CD4-positive, alpha-beta T cell (primary cell): ENCODE results near the gene NUDT16L1. TPM values are rescaled to one million over a fixed set of nuclear protein-coding genes. Genes with fewer than 3 reads are reported as not detected.

Experiments used
- ATAC-seq: fragments of 200-7000 bp; cut with Tn5 transposase; one replicate; pipeline ENCODE4 v1.10.0; 2022; ENCODE audit warnings: mild to moderate bottlenecking; ENCODE audit not compliant: poor library complexity
- CTCF ChIA-PET: fragments of 350-600 bp; sonication (Branson Sonifier 250); formaldehyde crosslinking; loops from one replicate; lab custom pipeline; 2021; ENCODE audit warnings: antibody characterized with exemption, inconsistent platforms; lab: Charles Lee
- POLR2A ChIA-PET: fragments of 350-600 bp; sonication (Branson Sonifier 250); formaldehyde crosslinking; loops from one replicate; lab custom pipeline; 2021; ENCODE audit warnings: antibody characterized with exemption, inconsistent platforms; lab: Charles Lee
- DNase-seq, 14 experiments: peaks; one replicate each; pipeline ENCODE4 v3.0.0-alpha.2; 2013 to 2020; ENCODE audit warnings: mixed read lengths in 2 of 14
- H3K27ac ChIP-seq, 2 donors: one replicate each; pipeline versions ENCODE4 v1.5.1 to v1.7.0; 2013; ENCODE audit warnings: low read length in 2 of 2, low read depth in 1 of 2, mild to moderate bottlenecking in 1 of 2
- H3K27me3 ChIP-seq, 2 experiments: 1 replicate in 1 of 2; 2 replicates in 1 of 2; pipeline versions ENCODE4 v1.6.1 to v1.7.0; 2013; ENCODE audit warnings: low read length in 2 of 2, control low read depth in 1 of 2, mild to moderate bottlenecking in 1 of 2, moderate library complexity in 1 of 2; ENCODE audit not compliant: insufficient read depth in 2 of 2, control insufficient read depth in 1 of 2
- H3K36me3 ChIP-seq: one replicate; pipeline ENCODE4 v1.6.1; 2013; ENCODE audit warnings: low read length, control low read depth; ENCODE audit not compliant: insufficient read depth
- H3K4me1 ChIP-seq: one replicate; pipeline ENCODE4 v1.6.1; 2013; ENCODE audit warnings: low read length, control low read depth; ENCODE audit not compliant: insufficient read depth
- H3K4me3 ChIP-seq: one replicate; pipeline ENCODE4 v1.5.1; 2013; ENCODE audit warnings: mild to moderate bottlenecking, low read length, moderate library complexity
- H3K9me3 ChIP-seq, 2 experiments: 1 replicate in 1 of 2; 2 replicates in 1 of 2; pipeline versions ENCODE4 v1.6.1 to v1.7.0; 2013; ENCODE audit warnings: low read length in 2 of 2, mild to moderate bottlenecking in 2 of 2, control low read depth in 1 of 2, moderate library complexity in 1 of 2; ENCODE audit not compliant: control insufficient read depth in 1 of 2, insufficient read depth in 1 of 2
- H3K27ac Mint-ChIP-seq: one replicate; pipeline ENCODE4 v1.8.0; 2020; ENCODE audit warnings: mixed read lengths
- H3K27me3 Mint-ChIP-seq: one replicate; pipeline ENCODE4 v1.8.0; 2021; ENCODE audit warnings: mixed read lengths
- H3K36me3 Mint-ChIP-seq: one replicate; pipeline ENCODE4 v1.8.0; 2021; ENCODE audit warnings: low read depth, mixed read lengths
- H3K4me1 Mint-ChIP-seq: one replicate; pipeline ENCODE4 v1.8.0; 2021; ENCODE audit warnings: low read depth, mixed read lengths
- H3K4me3 Mint-ChIP-seq: one replicate; pipeline ENCODE4 v1.8.0; 2020; ENCODE audit warnings: mild to moderate bottlenecking, mixed read lengths
- H3K9me3 Mint-ChIP-seq: one replicate; pipeline ENCODE4 v1.8.0; 2020; ENCODE audit warnings: mixed read lengths
- CTCF ChIP-seq: fragments of 200-600 bp; IDR thresholded peaks from one replicate; pipeline ENCODE4 v1.8.0; 2022; ENCODE audit warnings: antibody characterized with exemption, mild to moderate bottlenecking
- intact Hi-C, 2 experiments: fragments of 100-400 bp; cut with DNase I in 1 of 2; cut with micrococcal nuclease in 1 of 2; formaldehyde crosslinking; loops; one replicate each; pipeline versions ENCODE4 v1.15.1 to v1.9.0; 2023 to 2025; cut with DNase I, micrococcal nuclease
- total RNA-seq, 174 experiments: library from RNA in 2 of 174; stranded (reverse) in 2 of 174; gene quantifications; one replicate each; pipeline ENCODE4 v1.2.3 and lab custom pipeline; 2021 to 2026

The NUDT16L1 gene
- total RNA-seq, 2 experiments from 2014 or later = 75.2 to 78.9 TPM

- CTCF ChIA-PET = interaction anchor here (0.8 kb wide), 1 partner anchor 27 kb away, joined by 3 read pairs; no protein-coding TSS in a partner anchor
- peaks cover 37% of the 10 kb centered on the region for H3K36me3 ChIP-seq
- peak in 1 of 14 experiments; percentile 18 for DNase-seq
Observed at GRCh38 chr16:4676831-4677230, 16.5 kb upstream of the NUDT16L1 start.

GRCh38 chr16:4677390-4677789 lies 16.0 kb upstream of the NUDT16L1 start:
- Histone ChIP-seq H3K27ac (peak overlapping the region in 1 of 2 donors; percentile 72), H3K4me1 (peaks cover 53% of the 10 kb centered on the region), H3K27me3 (no peaks in the 10 kb centered on the region), H3K9me3 (no peaks in the 10 kb centered on the region), H3K4me3 (no peak overlapping the region), H3K36me3 (peaks cover 35% of the 10 kb centered on the region)
- H3K27ac Mint-ChIP-seq = peak overlapping the region; percentile 99
- TF ChIP-seq CTCF = no peak
- H3K9me3 Mint-ChIP-seq = no peaks in the 10 kb centered on the region
- ChIA-PET POLR2A (interaction anchor here (0.7 to 1.5 kb wide), 5 partner anchors 16 to 61 kb away, joined by 3 to 7 read pairs (median 4); partner anchors contain the start of genes ANKS3, DNAAF8, MGRN1 and NUDT16L1), CTCF (no interaction called here)
- peaks cover 31% of the 10 kb centered on the region for H3K36me3 Mint-ChIP-seq
- no peaks in the 10 kb centered on the region for H3K27me3 Mint-ChIP-seq
- intact Hi-C loops = no loop called here
- ATAC-seq (no peak), DNase-seq (no peak)
- no peak overlapping the region for H3K4me3 Mint-ChIP-seq
- peaks cover 34% of the 10 kb centered on the region for H3K4me1 Mint-ChIP-seq

More at GRCh38 chr16:4676831-4677230, 16.5 kb upstream of the NUDT16L1 start:
- peak overlapping the region; percentile 72 to 82 for H3K27ac ChIP-seq
- peak; percentile 32 for ATAC-seq
- POLR2A ChIA-PET = interaction anchor here (0.7 to 2.1 kb wide), 7 partner anchors 13 to 60 kb away, joined by 3 to 7 read pairs (median 4); partner anchors contain the start of genes ANKS3, DNAAF8, MGRN1 and NUDT16L1
- H3K4me3 ChIP-seq = no peak overlapping the region
- no peaks in the 10 kb centered on the region for H3K27me3 Mint-ChIP-seq
- peaks cover 48% of the 10 kb centered on the region for H3K4me1 ChIP-seq
- H3K4me1 Mint-ChIP-seq = peaks cover 33% of the 10 kb centered on the region
- H3K4me3 Mint-ChIP-seq = peak overlapping the region; percentile 70
- H3K36me3 Mint-ChIP-seq = peaks cover 36% of the 10 kb centered on the region
- intact Hi-C loops = no loop called here
- no peaks in the 10 kb centered on the region for H3K9me3 Mint-ChIP-seq
- no peaks in the 10 kb centered on the region for H3K27me3 ChIP-seq
- H3K9me3 ChIP-seq = no peaks in the 10 kb centered on the region
- H3K27ac Mint-ChIP-seq = peak overlapping the region; percentile 99
- TF ChIP-seq CTCF = no peak

- DNase-seq (no peak), ATAC-seq (no peak)
- Mint-ChIP-seq H3K4me3 (no peak overlapping the region), H3K4me1 (peaks cover 34% of the 10 kb centered on the region), H3K27ac (peak overlapping the region; percentile 68), H3K36me3 (peaks cover 27% of the 10 kb centered on the region), H3K9me3 (no peaks in the 10 kb centered on the region), H3K27me3 (no peaks in the 10 kb centered on the region)
- H3K9me3 ChIP-seq = no peaks in the 10 kb centered on the region
- peaks cover 32% of the 10 kb centered on the region for H3K36me3 ChIP-seq
- no peaks in the 10 kb centered on the region for H3K27me3 ChIP-seq
- peaks cover 54% of the 10 kb centered on the region for H3K4me1 ChIP-seq
- POLR2A ChIA-PET = no interaction called here
- no peak for TF ChIP-seq CTCF
- H3K4me3 ChIP-seq = no peak overlapping the region
- intact Hi-C loops = no loop called here
- CTCF ChIA-PET = no interaction called here
- H3K27ac ChIP-seq = no peak overlapping the region
Observed at GRCh38 chr16:4677994-4678393, 15.4 kb upstream of the NUDT16L1 start.
